ENCODE results near the gene SENP1. TPM values are rescaled to one million over a fixed set of nuclear protein-coding genes. Genes with fewer than 3 reads are reported as not detected.

The SENP1 gene
- total and polyA plus RNA-seq, 2 of the 13 experiments (the other 11 are each of a cell fraction or from before 2014, with no cell fraction given), result 14.0 to 20.2 TPM

GRCh38 chr12:47993491-47993890, 112.4 kb downstream of the SENP1 start (continued):
- TF ChIP-seq TOE1 (CRISPR knock-in tag; IDR thresholded peaks at IDR 0.05) (no peak), AKNA (CRISPR knock-in tag; IDR thresholded peaks at IDR 0.05; ENCODE audit: borderline replicate concordance) (no peak), SIX4 (CRISPR knock-in tag; IDR thresholded peaks at IDR 0.05) (no peak), KMT2B (CRISPR knock-in tag; IDR thresholded peaks at IDR 0.05) (no peak), ZMYM2 (CRISPR knock-in tag; IDR thresholded peaks at IDR 0.05) (no peak)

Small RNAs within 50 kb of the gene (microRNA-seq; reads per million reads assigned to microRNA genes)
- gene MIR6505, result not detected

Small RNAs within 50 kb of the gene (small RNA-seq; reads per million reads assigned to genes)
- gene MIR6505 (ENCODE audit: insufficient read depth in 2 of 3, insufficient read length in 3 of 3, low read depth in 2 of 3, low replicate concordance in 1 of 3) (0 reads per million in 3 experiments), gene RNU6-1203P (ENCODE audit: insufficient read depth in 2 of 3, insufficient read length in 3 of 3, low read depth in 2 of 3, low replicate concordance in 1 of 3) (0 reads per million in 3 experiments)

Other genes with a start within 250 kb of the SENP1 start
- 0.21 and 0.33 TPM in 2 replicates for gene VDR, start 201.1 kb downstream of the SENP1 start, total RNA-seq (2016; rRNA removed; fragmentation: Illumina TruSeq; extraction: Trizol)
- 0.08 and 0.13 TPM in 2 replicates for gene VDR, start 201.1 kb downstream of the SENP1 start, polyA plus RNA-seq (2011; rRNA removed)
- gene TMEM106C, start 142.5 kb downstream of the SENP1 start, total RNA-seq (2016; rRNA removed; fragmentation: Illumina TruSeq; extraction: Trizol), result 132 and 134 TPM in 2 replicates
- gene TMEM106C, start 142.5 kb downstream of the SENP1 start, polyA plus RNA-seq (2011; rRNA removed), result 191 and 192 TPM in 2 replicates
- gene COL2A1, start 101.6 kb downstream of the SENP1 start, total RNA-seq (2016; rRNA removed; fragmentation: Illumina TruSeq; extraction: Trizol), result 9.2 and 38.3 TPM in 2 replicates
- gene COL2A1, start 101.6 kb downstream of the SENP1 start, polyA plus RNA-seq (2011; rRNA removed), result 7.4 and 9.8 TPM in 2 replicates
- gene PFKM, start 13.3 kb upstream of the SENP1 start, total RNA-seq (2016; rRNA removed; fragmentation: Illumina TruSeq; extraction: Trizol), result 1.4 and 2.4 TPM in 2 replicates
- gene PFKM, start 13.3 kb upstream of the SENP1 start, polyA plus RNA-seq (2011; rRNA removed), result 1.9 and 4.3 TPM in 2 replicates
- 15.5 and 17.5 TPM in 2 replicates for gene ASB8, start 51.4 kb upstream of the SENP1 start, total RNA-seq (2016; rRNA removed; fragmentation: Illumina TruSeq; extraction: Trizol)
- gene ASB8, start 51.4 kb upstream of the SENP1 start, polyA plus RNA-seq (2011; rRNA removed), result 14.0 and 14.9 TPM in 2 replicates
- not detected in 2 replicates for gene CCDC184, start 77.6 kb upstream of the SENP1 start, total RNA-seq (2016; rRNA removed; fragmentation: Illumina TruSeq; extraction: Trizol)
- gene CCDC184, start 77.6 kb upstream of the SENP1 start, polyA plus RNA-seq (2011; rRNA removed), result not detected in 2 replicates
- not detected in 2 replicates for gene OR10AD1, start 97.2 kb upstream of the SENP1 start, total RNA-seq (2016; rRNA removed; fragmentation: Illumina TruSeq; extraction: Trizol)
- gene OR10AD1, start 97.2 kb upstream of the SENP1 start, polyA plus RNA-seq (2011; rRNA removed), result not detected in 2 replicates
- 6.6 and 7.7 TPM in 2 replicates for gene ZNF641, start 244.8 kb upstream of the SENP1 start, total RNA-seq (2016; rRNA removed; fragmentation: Illumina TruSeq; extraction: Trizol)
- 4.4 and 4.9 TPM in 2 replicates for gene ZNF641, start 244.8 kb upstream of the SENP1 start, polyA plus RNA-seq (2011; rRNA removed)

Data from HepG2 (cell line).